GM19468 (cell line): Measurements from ENCODE around the gene PCBP3.

ENCODE experiments used
- ATAC-seq: cut with Tn5 transposase; IDR thresholded peaks from one replicate; pipeline ENCODE4 v1.9.1; 2021; ENCODE audit warnings: mild to moderate bottlenecking, moderate library complexity, moderate number of reproducible peaks; ENCODE audit not compliant: unreplicated experiment; ENCODE audit errors: extremely low read depth

The PCBP3 gene

DNA sequence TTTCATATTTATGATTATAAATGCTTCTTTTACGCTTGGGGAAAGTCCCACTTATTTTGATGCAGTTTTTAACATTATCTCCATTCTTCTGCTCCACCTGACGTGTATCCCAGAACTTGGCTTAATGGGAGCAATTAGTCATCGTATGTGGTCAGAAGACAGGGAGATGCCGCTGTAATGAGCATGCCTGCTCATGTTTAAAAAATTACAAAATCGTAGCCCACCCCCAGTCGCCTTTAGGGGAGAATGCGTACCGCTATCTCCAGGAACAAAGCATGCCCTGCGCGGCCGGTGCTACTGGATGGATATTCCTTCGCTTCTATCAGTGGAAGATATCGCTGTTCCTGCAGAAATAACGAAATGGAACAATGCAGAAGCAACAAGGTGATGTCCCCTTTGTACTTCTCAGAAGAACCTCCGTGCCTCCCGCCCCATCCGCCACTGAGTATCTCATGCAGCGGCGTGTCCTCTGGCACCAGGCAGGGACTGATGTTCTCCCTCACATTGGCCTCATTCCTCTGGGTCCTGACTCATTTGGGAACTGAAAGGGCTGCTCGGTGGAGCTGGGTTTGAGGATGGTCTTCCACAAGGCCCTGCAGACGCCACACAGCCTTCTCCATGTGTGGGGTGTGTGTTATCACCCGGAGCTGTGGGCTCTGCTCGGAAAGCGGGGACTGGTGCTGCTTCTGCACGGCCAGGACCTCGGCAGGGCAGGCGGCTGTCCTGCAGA, 221.7 kb downstream of the PCBP3 start:
- no peak for ATAC-seq

DNA sequence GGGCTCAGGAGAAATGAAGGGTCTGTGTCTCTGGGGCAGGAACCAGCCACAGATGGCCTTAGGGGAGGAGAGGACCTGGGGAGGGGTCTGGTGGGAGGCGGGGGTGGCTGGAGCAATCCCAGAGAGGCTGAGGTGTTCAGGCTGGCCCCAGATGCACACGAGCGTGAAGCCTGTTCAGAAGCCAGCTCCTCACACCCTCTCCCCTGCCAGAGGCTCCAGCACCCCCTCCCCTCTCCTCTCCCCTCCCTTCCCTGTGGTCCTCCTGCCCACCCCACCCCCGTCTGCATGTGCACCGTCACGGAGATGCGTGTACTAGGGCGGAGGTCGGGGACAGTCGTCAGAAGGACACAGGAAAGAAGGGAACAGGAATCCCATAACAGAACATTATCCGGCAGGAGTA, 223.0 kb downstream of the PCBP3 start:
- no peak for ATAC-seq

DNA sequence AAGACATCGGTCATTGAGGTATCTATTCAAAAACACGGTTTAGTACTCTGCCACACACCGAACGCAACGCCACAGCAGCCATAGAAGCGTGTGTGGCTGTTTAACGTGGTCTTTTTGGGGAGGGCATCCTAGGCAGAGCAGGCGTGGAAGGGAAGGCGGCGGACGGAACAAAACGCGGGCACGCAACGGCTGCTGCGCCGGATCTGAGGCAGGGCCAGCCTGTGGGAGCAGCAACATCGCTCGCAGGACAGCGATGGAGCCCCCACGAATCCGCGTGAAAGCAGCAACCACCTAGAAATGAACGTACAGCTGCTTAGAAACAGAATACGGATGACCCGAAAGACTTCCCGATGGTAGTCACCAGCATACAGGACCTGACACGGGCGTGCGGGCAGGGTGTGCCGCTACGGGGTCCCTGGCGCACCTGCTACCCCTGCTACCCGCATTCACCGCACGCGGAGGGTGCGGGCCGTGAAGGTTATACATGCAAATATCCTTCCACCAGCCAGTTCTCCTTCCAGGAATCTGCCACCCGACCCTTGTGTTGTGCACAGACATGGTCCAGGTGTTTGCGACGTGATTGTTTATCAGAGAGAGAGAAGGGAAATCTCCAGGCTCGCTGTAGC, 223.6 kb downstream of the PCBP3 start:
- no peak for ATAC-seq

DNA sequence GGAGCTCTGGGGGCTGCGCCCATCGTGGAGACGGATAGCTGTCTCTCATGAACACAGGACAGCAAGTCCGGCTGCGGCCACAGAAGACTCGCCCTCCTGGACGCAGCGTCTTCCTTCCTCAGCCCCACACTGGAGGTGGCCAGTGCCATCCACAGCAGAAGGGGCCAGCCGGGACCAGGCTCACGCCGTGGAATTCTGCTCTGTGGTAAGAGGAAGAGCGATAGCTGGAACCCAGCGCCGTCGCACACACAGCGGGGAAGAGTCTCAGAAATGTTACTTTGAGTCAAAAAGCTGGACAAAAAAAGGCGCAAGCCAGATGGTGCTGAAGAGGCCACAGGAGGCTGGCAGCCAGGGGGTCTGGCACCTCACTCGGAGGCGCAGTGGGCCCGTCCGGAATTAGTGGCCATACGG, 224.2 kb downstream of the PCBP3 start:
- no peak for ATAC-seq

DNA sequence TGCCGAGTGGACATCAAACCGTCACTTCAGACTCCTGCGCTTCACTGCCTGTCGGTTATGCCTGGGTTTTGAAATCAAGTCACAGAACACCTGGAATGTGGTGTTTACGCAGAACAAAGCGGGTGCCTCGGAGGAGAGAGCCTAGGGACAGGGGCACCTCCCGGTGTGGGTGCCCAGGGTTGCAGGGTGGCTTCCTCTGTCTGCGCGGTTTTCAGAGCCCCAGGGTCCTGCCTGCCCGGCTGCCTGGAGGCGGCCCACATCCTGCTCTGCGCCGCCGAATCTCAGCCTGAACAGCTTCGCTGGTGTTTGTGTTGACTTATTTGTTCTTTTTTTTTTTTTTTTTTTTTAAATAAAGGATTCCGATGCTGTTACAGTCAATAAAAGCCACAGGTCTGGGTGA, 224.6 kb downstream of the PCBP3 start:
- no peak for ATAC-seq

DNA sequence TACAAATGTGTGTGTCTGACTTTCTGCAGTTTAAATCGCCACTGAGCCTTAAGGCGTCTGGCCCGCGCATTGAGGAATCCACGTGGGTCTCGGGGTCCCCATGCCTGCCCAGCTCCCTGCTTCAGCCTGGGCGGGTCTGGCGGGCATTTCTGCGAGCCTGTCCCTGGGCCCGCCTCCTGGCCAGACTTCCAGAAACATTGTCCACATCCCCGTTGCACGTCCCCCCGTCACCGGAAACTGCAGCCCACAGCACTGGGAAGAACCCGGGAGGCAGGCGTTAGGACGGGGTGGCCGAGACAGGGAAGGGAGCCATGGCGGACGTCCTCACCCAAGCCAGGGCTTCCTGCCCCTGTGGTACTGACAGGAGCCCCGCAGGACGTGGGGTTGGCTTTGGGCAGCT, 225.0 kb downstream of the PCBP3 start:
- ATAC-seq: no peak

DNA sequence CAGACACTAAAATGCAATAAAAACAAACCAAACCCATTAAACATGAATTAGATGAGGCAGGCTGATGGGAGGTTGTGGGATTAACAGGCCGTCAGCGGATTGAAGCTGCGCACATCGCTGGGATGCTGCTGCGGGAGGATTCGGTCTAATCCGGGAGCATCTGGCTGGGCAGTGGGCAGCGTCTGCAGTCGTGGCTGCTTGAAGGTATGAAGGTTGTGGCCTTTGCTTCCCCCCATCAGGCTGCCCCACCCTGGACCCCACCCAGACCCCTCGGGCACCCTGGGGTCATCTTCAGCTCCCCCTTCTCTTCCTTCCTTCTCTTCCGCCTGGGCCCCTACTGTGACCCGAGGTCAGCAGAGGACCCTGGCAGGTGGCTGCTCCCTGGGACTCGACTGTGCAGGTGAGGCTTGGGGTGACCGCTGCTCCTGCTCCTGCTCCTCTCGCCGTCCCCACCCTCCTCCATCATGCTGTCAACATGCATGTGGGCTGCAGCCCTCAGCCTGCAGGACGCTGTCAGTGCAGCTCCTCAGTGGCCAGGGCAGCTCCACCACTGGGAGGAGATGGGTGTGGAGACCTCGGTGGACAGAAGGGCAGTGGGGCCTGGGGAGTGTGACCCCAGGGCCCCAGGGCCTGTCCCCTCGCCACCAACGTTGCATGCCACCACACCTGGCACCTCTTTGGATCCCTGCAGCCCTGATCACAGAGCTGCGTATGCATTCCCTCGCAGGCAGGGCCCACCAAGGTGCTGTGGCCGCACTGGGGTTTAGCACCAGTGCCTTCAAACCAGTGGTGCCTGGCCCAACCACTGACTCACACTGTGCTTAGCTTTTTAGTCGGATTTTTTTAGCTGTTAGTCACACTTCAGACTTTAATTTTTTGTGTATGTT, 225.8 kb downstream of the PCBP3 start:
- no peak for ATAC-seq

DNA sequence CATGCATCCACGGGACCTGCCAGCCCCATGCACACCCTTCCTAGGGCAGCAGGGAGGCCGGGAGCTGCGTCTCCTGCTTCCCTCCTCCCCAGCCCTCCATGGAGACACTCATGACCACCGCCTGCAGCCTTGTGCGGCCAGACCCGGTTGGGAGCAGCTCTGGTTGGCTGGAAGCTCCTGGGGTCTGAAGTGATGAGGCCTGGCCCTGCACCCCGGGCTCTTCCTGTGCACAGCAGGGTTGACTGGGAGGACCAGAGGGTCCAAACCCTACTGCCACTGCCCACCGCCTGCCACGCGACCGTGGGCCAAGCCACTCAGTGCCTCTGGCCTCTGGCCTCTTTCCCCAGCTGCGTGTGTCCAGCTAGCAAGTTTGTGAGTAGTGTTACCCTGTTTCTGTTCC, 226.9 kb downstream of the PCBP3 start:
- no peak for ATAC-seq

DNA sequence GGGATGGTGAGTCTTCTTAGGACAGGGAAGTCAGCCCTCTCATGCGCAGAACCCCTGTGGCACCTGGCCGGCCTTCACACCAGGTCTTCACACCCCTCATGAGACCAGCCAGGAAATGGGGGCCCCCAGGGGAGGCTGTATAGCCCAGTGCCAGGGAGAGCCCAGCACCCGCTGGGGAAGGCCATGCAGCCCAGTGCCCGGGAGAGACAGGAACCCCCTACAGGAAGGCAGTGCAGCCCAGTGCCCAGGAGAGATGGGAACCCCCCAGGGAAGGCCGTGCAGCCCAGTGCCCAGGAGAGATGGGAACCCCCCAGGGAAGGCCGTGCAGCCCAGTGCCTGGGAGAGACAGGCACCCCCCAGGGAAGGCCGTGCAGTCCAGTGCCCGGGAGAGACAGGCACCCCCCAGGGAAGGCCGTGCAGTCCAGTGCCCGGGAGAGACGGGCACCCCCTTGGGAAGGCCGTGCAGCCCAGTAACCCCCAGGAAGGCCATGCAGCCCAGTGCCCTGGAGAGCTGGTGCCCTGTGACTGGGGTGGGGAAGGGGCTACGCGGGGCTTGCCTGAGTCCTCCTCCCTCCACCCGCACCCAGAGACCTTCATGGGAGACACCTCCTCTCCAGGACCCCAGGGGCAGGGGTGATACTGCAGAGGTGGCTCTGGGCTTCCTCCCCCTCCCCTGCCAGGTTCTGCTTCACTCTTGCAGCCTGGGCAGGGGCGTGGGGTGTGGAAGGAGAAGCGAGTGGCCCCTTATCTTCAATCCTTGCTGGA, 227.5 kb downstream of the PCBP3 start:
- no peak for ATAC-seq

DNA sequence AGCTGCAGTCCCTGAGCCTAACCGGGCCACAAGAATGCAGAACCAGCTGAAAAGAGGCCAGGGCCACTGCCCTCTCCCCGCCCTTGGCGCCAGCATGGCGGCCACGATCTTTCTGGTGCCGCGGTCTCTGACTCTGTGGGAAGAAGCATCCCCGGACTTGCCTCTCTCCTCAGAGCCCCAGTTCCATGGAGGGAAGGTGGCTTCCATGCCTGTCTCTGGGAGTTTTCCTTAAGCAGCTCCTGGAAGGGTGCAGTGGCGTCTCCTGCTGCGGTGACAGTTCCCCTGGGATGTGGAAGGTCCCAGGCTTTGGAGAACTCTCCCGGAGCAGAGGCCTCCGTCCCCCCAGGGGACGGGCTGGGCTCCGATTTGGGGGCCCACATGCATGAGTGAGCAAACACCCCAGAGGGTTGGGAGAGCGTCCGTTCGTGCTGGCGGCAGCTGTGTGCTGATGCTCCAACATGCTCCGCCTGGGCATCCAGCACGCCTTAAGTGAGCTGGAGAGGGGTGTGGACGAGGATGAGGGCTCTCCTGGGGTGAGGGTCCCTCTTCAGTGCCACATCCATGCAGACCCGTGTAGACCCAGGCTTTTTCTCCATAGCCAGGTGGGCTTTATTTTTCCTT, 228.2 kb downstream of the PCBP3 start:
- no peak for ATAC-seq

DNA sequence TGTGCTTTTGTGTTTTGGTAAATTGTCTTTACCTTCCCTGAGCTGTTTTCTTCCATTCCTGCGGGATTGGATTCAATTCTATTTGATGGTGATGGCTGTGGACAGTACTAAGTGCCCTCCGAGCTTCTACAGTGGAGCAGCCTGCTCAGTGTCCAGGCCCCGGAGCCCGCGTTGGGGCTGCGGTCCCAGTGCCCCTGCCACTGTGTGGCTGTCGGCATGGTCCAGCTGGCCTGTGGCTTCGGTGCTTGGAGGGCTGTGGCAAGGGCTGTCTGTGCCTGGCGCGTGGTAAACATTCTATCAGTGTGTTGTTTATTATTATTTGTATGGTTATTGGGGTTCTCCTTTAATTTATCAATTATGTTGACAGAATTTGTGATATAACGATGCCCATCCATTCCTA, 228.9 kb downstream of the PCBP3 start:
- no peak for ATAC-seq

DNA sequence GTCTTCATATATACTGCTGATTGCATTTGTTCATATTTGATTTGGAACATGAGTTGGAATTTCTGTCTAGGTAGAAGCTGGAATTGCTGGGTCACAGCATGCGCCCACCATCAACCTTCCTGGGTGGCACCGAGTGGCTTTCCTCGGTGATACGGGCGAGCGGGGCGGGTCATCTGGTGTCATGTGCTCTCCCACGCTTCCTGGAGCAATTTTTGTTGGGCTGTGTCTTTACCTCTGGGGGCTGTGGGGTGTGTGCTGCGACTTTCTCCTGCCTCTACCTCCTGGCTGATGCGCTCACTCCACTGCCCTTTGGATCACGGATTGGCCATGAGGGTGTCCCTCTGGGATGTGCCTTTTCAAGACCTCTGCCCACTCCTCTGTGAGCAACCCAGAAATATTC, 229.4 kb downstream of the PCBP3 start:
- ATAC-seq: no peak

DNA sequence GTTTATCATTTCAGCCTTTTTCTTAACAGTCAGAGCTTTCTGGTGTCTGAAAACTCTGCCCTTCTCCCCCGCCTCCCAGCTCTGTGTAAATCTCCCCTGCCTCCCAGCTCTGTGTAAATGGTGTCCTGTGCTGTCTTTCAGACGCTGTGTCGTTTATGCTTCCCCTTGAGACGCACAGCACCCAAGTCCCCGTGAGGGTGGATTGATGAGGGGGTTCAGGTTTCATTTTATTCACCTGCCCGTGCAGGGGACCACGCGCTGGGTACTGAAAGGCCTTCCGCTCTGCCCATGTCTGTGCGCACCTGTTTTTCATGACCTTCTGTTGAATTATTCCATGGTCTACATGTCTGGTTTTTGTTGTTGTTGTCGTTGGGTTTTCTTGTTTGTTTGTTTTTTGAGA, 229.9 kb downstream of the PCBP3 start:
- no peak for ATAC-seq

DNA sequence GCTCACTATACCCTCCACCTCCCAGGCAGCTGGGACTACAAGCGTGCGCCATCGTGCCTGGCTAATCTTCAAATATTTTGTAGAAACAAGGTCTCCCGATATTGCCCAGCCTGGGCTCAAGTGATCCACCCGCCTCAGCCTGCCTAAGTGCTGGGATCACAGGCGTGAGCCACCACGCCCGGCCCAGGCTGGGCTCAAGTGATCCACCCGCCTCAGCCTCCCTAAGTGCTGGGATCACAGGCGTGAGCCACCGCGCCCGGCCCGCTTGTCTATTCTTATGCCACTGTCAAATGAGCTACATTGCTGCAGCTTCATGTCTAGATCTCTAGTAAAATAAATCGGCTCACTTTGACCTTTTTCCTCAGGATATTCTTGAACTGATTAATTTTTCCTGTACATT, 230.3 kb downstream of the PCBP3 start:
- no peak for ATAC-seq

DNA sequence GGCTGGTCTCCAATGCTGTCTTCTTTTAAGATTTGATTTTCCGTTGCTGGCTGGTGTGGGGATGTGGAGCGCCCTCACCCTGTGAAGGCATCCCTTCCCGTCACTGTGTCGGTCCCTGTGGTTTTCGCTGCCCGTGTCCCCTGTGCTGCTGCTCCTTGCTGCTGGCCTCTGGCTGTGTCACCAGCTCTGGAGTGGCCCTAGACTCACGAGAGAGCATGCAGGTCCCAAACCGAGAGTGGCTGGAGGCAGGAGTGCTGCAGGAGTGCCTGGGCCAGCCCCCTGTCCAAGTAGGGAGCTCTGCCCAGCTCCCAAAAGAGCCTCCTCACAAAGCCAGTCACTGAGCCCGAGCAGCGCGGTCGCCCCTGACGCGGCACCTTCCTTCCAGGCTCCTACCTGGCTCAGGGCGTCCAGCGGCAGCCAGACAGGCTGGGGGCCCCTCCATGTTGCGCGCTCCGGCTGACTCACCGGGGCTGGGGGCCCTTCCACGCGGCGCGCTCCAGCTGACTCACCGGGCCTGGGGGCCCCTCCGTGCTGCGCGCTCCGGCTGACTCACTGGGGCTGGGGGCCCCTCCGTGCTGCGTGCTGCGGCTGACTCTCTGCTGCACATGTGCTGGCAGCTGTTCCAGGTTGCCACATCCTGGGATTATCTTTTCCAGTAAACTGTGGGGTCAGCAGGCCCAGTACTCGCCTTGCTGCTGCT, 231.3 kb downstream of the PCBP3 start:
- ATAC-seq: no peak

DNA sequence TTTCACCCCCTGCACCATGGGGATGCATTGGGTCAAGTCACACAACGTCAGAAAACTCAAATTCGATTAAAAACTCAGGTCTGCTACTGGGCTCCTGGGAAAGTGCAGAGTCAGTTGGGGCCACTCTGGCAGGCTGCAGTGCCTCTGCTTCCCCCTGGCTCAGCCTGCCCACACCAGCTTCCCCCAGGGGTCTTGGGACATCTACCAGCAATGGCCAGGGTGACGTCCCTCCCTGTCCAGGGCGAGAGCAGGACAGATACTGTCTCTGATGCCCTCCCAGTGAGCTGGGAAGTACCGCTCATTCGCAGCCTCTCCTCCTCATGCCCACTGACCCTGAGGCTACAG, 231.9 kb downstream of the PCBP3 start:
- ATAC-seq: no peak

DNA sequence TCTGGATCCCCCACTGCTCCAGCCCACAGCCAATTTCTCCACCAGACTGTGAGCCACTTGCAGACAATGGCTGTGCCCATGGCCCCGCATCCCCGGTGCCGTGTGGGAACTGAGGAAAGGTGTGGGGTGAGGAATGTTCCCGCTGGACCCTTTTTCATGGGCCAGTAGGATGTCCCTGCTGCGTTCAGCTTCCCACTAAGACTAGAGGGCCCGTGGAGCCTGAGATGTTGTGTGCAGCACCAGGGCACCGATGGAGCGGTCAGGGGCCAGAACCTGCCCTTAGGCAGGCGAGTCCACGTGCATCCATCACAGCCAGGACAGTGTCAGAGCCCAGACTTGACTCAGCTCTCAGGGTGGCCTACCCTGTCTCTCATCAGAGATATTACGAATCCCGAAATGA, 232.4 kb downstream of the PCBP3 start:
- ATAC-seq: no peak

DNA sequence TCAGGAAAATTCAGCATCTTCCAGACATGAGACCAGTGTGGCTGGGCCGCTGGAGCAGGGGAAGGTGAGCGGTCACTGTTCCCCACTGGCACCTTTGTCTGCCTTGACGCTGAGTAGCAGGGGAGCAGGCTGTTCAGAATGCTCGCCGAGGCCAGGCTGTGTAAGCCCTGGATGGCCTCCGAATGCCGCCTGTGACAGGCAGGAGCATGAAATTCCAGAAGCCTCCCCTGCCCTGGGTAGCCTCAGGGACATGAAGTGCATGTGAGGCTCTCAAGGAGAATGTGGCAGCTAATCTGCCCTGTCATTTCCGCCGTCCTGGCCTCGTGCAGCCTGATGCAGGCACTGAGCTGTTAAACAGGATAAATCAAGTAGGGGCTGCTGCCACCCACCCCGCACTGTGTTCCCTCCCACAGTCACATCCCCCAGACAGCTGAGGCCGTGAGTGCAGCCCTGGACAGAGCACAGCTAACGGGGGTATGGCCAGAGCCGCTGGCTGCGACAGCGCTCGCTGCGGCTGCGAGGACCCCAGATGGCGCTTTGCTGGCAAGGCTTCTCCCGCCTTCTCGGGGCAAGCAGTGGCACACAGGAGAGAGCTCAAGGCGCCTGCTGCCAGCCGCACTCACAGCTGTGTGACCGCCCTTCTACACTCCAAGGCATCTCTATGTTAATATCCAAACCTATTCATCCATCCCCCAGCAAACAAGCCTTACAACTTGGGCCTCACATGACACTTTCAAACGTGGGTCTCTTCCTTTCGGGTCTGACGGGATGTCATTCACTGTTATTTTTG, 233.1 kb downstream of the PCBP3 start:
- no peak for ATAC-seq

DNA sequence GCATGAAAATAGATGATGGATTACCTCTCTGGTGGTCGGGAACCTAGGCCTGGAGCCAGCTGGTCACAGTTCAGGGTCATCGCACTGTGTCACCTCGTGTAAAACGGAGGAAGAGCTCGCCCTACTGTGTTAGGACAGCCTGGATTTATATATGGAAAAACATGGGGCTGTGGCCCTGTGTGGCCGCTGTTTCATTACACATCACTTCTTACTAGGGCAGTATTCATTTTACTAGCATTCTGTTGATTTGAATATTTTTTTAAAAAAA, 233.6 kb downstream of the PCBP3 start:
- no peak for ATAC-seq
